ENCODE results near the gene CORT.

GRCh38 chr1:10456661-10457060 lies 6.8 kb downstream of the CORT start:
- TF ChIP-seq NR1H2 (CRISPR knock-in tag; IDR thresholded peaks at IDR 0.05) (no peak), CTCF (IDR thresholded peaks at IDR 0.05) (no peak), ZNF671 (CRISPR knock-in tag; IDR thresholded peaks at IDR 0.05) (no peak), STAT6 (CRISPR knock-in tag; conservative IDR thresholded peaks at IDR 0.05; ENCODE audit: low read depth) (no peak)

Measured in WTC11 (cell line).